Prostate gland (tissue), 2 donors: ENCODE data around the gene KCNQ1. TPM values are rescaled to one million over a fixed set of nuclear protein-coding genes. Genes with fewer than 3 reads are reported as not detected.

Source experiments
- DNase-seq: peaks from one replicate; pipeline ENCODE4 v3.0.0-alpha.2; 2019; ENCODE audit warnings: low spot score
- H3K27ac ChIP-seq, 2 donors: fragments of 200-600 bp; sonication (generic); 2 replicates each; pipeline ENCODE4 v1.5.1; 2017 to 2019
- H3K27me3 ChIP-seq: fragments of 200-600 bp; sonication (generic); replicated peaks from 2 replicates; pipeline ENCODE4 v1.5.1; 2019; ENCODE audit not compliant: insufficient read depth
- H3K36me3 ChIP-seq, 2 donors: fragments of 200-600 bp; sonication (generic); 1 replicate in 1 of 2; 2 replicates in 1 of 2; pipeline versions ENCODE4 v1.5.1 to v1.8.1; 2017 to 2019
- H3K4me1 ChIP-seq: fragments of 200-600 bp; sonication (generic); replicated peaks from 2 replicates; pipeline ENCODE4 v1.5.1; 2019
- H3K4me3 ChIP-seq, 2 donors: fragments of 200-600 bp; sonication (generic); 2 replicates each; pipeline ENCODE4 v1.5.1; 2017 to 2019
- H3K9me3 ChIP-seq: fragments of 200-600 bp; sonication (generic); 2 replicates; pipeline ENCODE4 v1.5.1; 2017
- POLR2A ChIP-seq: fragments of 450-650 bp; IDR thresholded peaks from one replicate; pipeline ENCODE4 v1.6.1; 2016; ENCODE audit warnings: antibody characterized with exemption, mild to moderate bottlenecking
- POLR2AphosphoS5 ChIP-seq: sonication (generic); formaldehyde crosslinking; IDR thresholded peaks from one replicate; pipeline ENCODE4 v1.6.1; 2017; ENCODE audit warnings: antibody characterized with exemption
- WGBS: methylation state at CpG from one replicate; pipeline ENCODE4 v1.1.5; 2018; 5-methylcytosine and 5-hydroxymethylcytosine counted together
- intact Hi-C: fragments of 100-400 bp; cut with DNase I; formaldehyde crosslinking; loops from one replicate; pipeline ENCODE4 v1.14.2; 2022
- total RNA-seq, 2 donors: library from RNA; depleted of rRNA; stranded (reverse); fragments of >200 nt; gene quantifications; one replicate each; pipeline ENCODE4 v1.1.0, GENCODE V29; 2016
- TF ChIP-seq, protein P1 (sequence below), 4 experiments: fragments of 200-600 bp in 2 of 4; fragments of 450-650 bp in 2 of 4; sonication (generic) in 2 of 4; IDR thresholded peaks; 1 replicate in 3 of 4; 2 replicates in 1 of 4; pipeline ENCODE4 v1.5.1; 2016 to 2019; ENCODE audit warnings: antibody characterized with exemption in 4 of 4, mild to moderate bottlenecking in 2 of 4, moderate library complexity in 2 of 4

Gene KCNQ1
- total RNA-seq, 2 donors from 2014 or later = 10.0 to 33.8 TPM

- intact Hi-C loops = no loop called here
- Histone ChIP-seq H3K9me3 (no peaks in the 10 kb centered on the region), H3K27me3 (no peaks in the 10 kb centered on the region), H3K4me1 (no peaks in the 10 kb centered on the region), H3K27ac (no peak overlapping the region), H3K4me3 (no peak overlapping the region), H3K36me3 (no peaks in the 10 kb centered on the region)
- WGBS = 88% methylated on average over 16 of the region's 16 CpGs
- TF ChIP-seq POLR2A (no peak), POLR2AphosphoS5 (no peak)
- TF ChIP-seq, protein P1, sequence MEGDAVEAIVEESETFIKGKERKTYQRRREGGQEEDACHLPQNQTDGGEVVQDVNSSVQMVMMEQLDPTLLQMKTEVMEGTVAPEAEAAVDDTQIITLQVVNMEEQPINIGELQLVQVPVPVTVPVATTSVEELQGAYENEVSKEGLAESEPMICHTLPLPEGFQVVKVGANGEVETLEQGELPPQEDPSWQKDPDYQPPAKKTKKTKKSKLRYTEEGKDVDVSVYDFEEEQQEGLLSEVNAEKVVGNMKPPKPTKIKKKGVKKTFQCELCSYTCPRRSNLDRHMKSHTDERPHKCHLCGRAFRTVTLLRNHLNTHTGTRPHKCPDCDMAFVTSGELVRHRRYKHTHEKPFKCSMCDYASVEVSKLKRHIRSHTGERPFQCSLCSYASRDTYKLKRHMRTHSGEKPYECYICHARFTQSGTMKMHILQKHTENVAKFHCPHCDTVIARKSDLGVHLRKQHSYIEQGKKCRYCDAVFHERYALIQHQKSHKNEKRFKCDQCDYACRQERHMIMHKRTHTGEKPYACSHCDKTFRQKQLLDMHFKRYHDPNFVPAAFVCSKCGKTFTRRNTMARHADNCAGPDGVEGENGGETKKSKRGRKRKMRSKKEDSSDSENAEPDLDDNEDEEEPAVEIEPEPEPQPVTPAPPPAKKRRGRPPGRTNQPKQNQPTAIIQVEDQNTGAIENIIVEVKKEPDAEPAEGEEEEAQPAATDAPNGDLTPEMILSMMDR (IDR thresholded peaks at IDR 0.05) = no peak
- no peak for DNase-seq
These were observed 66.0 kb downstream of the KCNQ1 start for GRCh38 chr11:2510626-2511402.

DNA sequence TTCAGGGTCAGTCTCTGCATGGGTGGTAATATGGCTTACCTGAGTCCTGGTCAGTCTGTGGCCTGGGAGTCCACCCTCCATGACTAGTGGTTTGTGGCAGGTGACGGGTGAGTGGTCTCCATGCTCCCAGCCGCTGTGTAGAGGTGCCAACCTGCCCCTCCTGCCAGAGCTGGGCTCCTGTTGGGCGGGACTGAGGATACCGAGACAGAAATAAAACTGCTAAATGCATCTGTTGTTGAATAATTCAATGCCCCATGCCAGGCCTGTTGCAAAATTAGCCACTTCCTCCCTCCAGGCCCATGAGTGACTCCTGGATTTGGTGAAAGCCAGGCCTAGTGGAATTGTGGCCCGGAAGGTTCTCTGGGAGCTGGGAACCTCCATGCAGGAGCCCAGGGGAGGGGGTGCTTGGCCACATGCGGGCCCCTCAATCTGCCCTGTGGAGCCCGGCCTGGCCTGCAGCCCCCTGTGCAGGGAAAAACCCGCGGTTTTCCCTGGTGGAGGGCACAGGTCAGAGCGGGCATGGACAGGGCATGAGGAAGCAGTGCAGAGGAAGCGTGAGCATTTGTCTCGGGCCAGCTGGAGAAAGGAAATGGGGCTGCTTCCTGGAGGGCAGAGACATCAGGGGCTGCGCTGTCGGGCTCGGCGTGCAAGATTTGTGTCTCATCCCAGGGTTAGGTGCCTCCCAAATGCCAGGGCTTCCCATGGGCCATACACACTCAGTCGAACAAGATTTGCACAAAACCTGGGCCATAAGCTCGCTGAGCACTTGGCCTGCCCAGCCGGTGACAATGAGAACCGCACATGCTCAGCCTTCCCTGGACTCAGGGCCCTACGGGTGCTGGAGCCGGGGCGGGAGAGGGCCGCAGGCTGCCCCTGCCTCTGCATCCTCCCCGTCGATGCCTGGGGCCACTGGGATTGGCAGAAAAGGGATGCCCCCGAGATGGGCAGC is 66.9 kb downstream of the KCNQ1 start:
- no peak overlapping the region for H3K27ac ChIP-seq
- H3K9me3 ChIP-seq = no peaks in the 10 kb centered on the region
- no peaks in the 10 kb centered on the region for H3K36me3 ChIP-seq
- intact Hi-C loops = no loop called here
- H3K4me1 ChIP-seq = no peaks in the 10 kb centered on the region
- no peak overlapping the region for H3K4me3 ChIP-seq
- H3K27me3 ChIP-seq = no peaks in the 10 kb centered on the region
- no peak for DNase-seq
- WGBS = 77% methylated on average over 26 of the region's 27 CpGs
- no peak for TF ChIP-seq POLR2A
- TF ChIP-seq, protein P1 (IDR thresholded peaks at IDR 0.05) = no peak
- no peak for TF ChIP-seq POLR2AphosphoS5

GRCh38 chr11:2512431-2513407 is 67.9 kb downstream of the KCNQ1 start:
- intact Hi-C loops = no loop called here
- Histone ChIP-seq H3K9me3 (no peaks in the 10 kb centered on the region), H3K4me3 (no peak overlapping the region), H3K36me3 (no peaks in the 10 kb centered on the region), H3K27ac (no peak overlapping the region), H3K4me1 (no peaks in the 10 kb centered on the region), H3K27me3 (no peaks in the 10 kb centered on the region)
- DNase-seq = no peak
- 89% methylated on average over 20 of the region's 21 CpGs for WGBS
- TF ChIP-seq POLR2A (no peak), POLR2AphosphoS5 (no peak)
- TF ChIP-seq, protein P1 (IDR thresholded peaks at IDR 0.05) = no peak

GRCh38 chr11:2513441-2513840 is 68.6 kb downstream of the KCNQ1 start:
- no peak overlapping the region for H3K4me3 ChIP-seq
- intact Hi-C loops = no loop called here
- WGBS = 94% methylated on average over 6 of the region's 6 CpGs
- TF ChIP-seq POLR2AphosphoS5 = no peak
- TF ChIP-seq, protein P1 (IDR thresholded peaks at IDR 0.05) = no peak
- no peak for TF ChIP-seq POLR2A
- H3K36me3 ChIP-seq = no peaks in the 10 kb centered on the region
- no peak overlapping the region for H3K27ac ChIP-seq
- H3K27me3 ChIP-seq = no peaks in the 10 kb centered on the region
- no peak for DNase-seq
- H3K9me3 ChIP-seq = no peaks in the 10 kb centered on the region
- no peaks in the 10 kb centered on the region for H3K4me1 ChIP-seq
